ENCODE results near the gene KCNK7.

KCNK7 gene

DNA sequence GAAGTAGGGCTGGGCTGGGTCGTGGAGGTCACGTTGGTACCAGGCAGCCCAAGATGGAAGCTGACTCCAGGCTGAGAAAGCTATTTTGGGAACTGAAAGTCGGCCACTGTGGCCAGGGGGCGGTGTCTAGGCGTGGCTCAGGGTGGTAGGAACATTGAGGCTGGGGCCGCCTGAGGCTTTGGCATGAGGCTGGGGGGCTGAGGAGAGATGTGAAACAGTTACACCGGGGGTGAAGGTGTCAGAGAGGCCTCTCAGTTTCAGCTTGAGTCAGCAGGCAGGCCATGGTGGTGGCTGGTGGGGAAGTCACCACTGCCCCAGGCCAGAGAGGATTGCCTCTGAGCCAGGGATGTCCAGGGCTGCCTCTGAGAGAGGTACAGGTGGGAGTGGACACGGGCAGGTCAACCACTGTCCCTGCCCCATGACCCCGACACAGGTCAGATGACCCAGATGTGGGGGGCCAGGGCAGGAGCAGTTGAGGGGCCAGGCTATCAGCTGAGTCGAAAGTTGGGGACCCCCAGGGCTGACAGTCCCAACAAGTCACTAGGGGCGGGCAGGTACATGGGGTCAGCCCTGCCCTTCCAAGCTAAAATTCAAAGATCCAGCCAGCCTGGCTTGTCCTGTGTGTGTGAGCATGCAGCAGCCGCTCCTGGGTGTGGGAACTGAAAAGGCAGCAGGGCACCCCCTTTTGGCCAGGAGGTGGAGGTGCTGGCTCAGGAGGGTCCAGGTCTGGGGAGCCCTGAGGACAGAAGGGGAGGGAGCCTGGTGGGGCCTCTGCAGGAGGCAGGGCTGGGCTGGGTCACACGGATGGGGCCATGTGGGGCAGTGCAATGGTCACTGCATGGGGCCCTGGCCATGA, 7.2 kb downstream of the KCNK7 start:
- DNase-seq (ENCODE audit: low read depth, low spot score) = peak; percentile 44

- no peak for DNase-seq (ENCODE audit: low read depth, low spot score)
These were observed 8.9 kb downstream of the KCNK7 start for GRCh38 chr11:65586676-65587075.

GRCh38 chr11:65586247-65586630, 9.4 kb downstream of the KCNK7 start:
- no peak for DNase-seq (ENCODE audit: low read depth, low spot score)

- no peak for DNase-seq (ENCODE audit: low read depth, low spot score)
These were observed 10.0 kb downstream of the KCNK7 start for GRCh38 chr11:65585396-65586246.

- no peak for DNase-seq (ENCODE audit: low read depth, low spot score)
These were observed 10.9 kb downstream of the KCNK7 start for GRCh38 chr11:65584723-65585171.

DNA sequence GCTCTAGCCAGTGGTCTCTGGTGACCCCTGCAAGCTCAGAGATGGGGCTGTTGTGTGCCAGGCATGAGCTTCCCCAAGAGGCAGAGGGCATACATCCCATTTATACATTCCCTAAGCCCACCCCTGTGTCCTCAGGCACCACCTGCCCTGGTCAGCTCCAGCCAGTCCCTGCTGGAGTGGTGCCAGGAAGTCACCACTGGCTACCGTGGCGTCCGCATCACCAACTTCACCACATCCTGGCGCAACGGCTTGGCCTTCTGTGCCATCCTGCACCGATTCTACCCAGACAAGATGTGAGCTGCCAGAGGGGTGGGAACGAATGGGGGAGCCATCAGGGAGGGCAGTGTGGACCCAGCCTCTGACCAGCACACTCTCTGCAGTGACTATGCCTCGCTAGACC, 11.5 kb downstream of the KCNK7 start:
- DNase-seq (ENCODE audit: low read depth, low spot score) = no peak

- DNase-seq (ENCODE audit: low read depth, low spot score) = no peak
These were observed 12.0 kb downstream of the KCNK7 start for GRCh38 chr11:65583589-65583988.

DNA sequence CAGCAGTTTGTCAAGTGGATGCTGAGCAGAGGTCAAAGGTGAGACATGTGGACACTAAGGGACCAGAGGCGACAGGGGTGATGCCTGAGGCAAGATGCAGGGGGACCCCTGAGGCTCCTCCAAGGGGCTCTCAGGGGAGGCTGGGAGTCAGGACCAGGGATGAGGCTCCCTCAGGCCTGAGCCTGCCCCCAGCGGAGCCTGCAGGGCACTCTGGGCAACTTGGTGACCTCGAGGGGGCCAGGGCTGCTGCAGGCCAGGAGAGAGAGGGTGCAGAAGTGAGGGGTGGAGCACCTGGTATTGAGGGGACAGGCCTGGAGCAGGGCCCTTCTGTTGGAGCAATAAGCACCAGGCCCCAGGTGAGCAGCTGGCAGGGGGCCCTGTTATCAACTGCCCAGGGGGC, 13.7 kb downstream of the KCNK7 start:
- no peak for DNase-seq (ENCODE audit: low read depth, low spot score)

DNA sequence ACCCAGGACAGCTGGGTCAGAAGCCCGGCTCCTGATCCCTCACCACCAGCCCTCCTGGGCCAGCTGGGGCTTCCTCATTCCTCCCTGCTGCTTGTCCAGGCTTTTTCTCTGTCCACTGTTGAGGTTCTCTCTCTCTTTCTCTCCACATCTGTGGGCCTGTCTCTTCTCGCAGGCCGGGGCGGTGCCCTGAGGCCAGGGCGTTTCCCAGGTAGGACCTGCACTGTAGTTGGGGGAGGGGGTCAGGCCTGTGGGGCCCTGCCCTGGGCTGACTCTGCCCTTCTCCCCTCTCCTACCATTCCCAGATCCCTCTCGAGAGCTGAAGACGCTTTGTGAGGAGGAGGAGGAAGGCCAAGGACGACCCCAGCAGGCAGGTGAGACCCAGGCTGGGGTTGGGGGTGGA, 14.8 kb downstream of the KCNK7 start:
- DNase-seq (ENCODE audit: low read depth, low spot score) = no peak

DNA sequence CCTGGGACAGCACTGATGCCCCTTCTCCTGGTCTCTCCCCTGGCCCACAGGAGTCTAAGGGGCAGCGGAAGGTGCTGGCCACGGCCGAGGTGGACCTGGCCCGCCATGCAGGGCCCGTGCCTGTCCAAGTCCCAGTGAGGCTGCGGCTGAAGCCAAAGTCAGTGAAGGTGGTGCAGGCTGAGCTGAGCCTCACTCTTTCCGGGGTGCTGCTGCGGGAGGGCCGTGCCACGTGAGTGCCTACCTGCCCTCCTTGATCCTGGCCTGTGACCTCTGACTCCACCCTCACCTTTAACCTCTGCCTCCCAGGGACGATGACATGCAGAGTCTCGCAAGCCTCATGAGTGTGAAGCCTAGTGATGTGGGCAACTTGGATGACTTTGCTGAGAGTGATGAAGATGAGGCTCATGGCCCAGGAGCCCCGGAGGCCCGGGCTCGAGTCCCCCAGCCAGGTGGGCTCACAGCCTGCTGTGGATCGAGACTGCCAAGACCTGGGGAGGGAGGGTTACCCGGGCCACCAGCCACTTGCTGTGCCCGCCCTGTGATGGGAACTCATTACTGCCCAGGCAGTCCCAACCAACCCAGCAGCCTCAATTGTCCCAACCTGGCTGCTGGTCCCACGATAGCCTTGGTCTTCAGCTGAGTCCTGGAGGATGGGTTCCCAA, 15.4 kb downstream of the KCNK7 start:
- DNase-seq (ENCODE audit: low read depth, low spot score) = no peak

DNA sequence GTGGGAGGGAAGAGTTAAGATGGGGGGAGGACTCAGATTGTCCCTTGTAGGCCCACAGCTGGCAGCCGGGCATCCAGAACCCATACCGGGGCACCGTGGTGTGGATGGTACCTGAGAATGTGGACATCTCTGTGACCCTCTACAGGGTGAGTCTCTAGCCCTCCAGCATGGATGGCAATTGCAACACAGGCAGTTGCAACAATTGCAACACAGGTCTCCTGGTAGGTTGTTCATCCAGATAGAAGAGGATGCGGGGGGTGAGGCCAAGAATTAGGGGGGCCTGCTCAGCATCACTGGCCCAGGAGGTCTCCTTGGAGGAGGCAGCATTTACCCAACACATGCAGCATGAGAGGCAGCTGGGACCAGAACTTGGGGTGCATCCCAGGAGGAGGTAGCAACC, 16.3 kb downstream of the KCNK7 start:
- no peak for DNase-seq (ENCODE audit: low read depth, low spot score)

DNA sequence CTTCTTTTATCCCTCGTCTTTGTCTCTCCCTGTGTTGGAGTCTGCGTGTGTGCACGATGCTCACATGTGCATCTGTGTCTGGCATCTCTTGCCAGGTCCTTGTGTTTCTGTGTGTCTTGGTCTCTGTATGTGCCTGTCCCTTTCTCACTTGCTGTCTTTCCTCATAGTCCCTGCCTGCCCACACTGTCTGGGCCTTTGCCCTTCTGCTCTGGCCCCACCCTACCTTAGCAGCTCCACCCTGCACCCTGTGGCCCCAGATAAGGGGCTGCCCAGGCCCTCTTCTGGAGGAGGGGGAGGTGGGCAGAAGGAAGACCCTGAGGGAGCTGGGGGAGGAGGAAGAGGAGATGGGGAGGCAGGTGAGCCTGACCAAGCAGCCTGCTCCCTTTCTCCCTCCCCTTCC, 16.9 kb downstream of the KCNK7 start:
- no peak for DNase-seq (ENCODE audit: low read depth, low spot score)

- DNase-seq (ENCODE audit: low read depth, low spot score) = no peak
These were observed 17.5 kb downstream of the KCNK7 start for GRCh38 chr11:65578134-65578533.

GRCh38 chr11:65577756-65578109, 17.9 kb downstream of the KCNK7 start:
- DNase-seq (ENCODE audit: low read depth, low spot score) = no peak

DNA sequence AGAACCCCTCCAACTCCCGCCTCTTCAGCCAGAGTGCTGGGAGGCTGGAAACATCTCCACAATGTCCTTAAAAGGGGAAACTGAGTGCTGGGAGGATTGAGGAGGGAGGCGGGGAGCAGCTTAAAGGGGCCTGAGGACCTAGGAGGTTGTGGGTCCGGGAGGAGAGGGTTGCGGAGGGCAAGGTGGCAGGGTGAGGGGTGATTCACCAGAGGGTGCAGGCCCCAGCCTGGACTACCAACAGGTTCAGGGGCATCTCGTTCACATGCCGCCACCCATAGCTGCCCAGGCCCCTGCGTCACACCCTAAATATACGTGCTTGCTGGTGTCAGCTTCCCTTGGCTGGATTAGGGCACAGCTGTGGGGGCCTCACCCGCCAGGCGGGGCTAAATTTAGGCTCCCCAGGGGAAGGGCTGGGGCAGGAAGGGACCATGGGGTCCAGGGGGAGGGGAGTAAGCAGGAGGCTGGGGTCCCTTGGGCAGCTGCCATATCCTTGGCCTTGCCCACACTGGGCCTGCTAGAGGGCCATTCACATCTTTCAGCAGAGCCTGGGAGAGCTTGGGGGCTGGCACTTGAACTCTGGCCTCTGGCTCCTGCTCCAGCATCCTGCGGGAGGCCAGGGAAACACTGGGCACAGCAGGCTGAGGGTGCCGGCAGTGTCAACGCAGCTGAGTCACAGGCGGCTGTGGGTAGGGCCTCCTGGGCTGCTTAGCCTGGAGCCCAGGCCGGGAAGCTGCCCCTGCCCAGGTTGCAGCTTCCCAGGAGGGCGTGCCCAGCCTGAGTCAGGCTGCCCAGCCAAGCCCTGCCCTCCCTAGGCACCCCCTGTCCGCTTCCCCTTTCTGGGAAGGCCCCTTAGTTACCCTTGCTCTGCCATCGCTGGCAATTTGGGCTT, 18.5 kb downstream of the KCNK7 start:
- no peak for DNase-seq (ENCODE audit: low read depth, low spot score)

DNA sequence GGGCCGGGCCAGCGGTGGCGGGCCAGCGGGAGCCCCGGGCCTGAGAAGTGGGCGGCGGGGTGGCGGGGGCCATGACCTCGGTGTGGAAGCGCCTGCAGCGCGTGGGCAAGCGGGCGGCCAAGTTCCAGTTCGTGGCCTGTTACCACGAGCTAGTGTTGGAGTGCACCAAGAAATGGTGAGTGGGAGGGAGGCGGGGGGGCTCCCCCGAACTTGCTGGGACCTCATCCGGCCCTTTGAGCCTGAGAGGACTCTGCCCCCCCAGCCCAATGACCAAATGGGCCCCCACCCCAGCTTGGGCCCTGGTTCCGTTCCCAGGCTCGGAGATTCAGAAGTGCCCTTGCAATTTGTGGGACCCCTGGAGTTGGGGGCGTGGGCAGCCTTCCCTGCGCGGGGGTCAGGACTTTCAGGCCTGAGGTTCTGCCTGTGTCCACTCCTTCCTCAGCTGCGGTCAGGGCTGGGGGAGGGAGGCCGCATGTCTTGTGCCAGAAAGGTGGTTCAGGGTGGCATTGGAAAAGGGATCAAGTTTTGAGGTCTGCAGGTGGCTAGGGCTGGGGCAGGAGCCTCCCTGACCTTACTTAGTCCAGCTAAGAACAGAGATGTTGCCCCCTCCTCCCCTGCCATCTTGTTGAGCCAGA, 19.3 kb downstream of the KCNK7 start:
- DNase-seq (ENCODE audit: low read depth, low spot score) = no peak

- DNase-seq (ENCODE audit: low read depth, low spot score) = no peak
These were observed 19.9 kb downstream of the KCNK7 start, which contains the start of gene EHBP1L1 for GRCh38 chr11:65575568-65576231. Gene EHBP1L1 (plus strand): TSS chr11:65576053. CDS start chr11:65576303, 250 bp downstream.

- no peak for DNase-seq (ENCODE audit: low read depth, low spot score)
These were observed 20.6 kb downstream of the KCNK7 start for GRCh38 chr11:65574811-65575567.

GRCh38 chr11:65574109-65574810, 21.3 kb downstream of the KCNK7 start:
- peak; percentile 63 for DNase-seq (ENCODE audit: low read depth, low spot score)

Measured in activated naive CD8-positive, alpha-beta T cell treated with anti-CD3 and anti-CD28 coated beads, Interleukin-2, amount 50 U/mL, for 16 hours (primary cell).